A549 treated with ZK216348 at 1 μM for 4 hours (cell line): ENCODE measurements around the gene TBC1D24. TPM values are rescaled to one million over a fixed set of nuclear protein-coding genes. Genes with fewer than 3 reads are reported as not detected.

Source experiments
- total RNA-seq: library from RNA; stranded (reverse); fragments of 200-300 nt; extraction: Qiagen RNA extraction; gene quantifications from 5 replicates; pipeline ENCODE4 v1.2.3, GENCODE V29; 2022; ENCODE audit warnings: low read depth

Gene TBC1D24
- 5.1 to 8.9 TPM (median 8.5 TPM) in 5 replicates for total RNA-seq

DNA sequence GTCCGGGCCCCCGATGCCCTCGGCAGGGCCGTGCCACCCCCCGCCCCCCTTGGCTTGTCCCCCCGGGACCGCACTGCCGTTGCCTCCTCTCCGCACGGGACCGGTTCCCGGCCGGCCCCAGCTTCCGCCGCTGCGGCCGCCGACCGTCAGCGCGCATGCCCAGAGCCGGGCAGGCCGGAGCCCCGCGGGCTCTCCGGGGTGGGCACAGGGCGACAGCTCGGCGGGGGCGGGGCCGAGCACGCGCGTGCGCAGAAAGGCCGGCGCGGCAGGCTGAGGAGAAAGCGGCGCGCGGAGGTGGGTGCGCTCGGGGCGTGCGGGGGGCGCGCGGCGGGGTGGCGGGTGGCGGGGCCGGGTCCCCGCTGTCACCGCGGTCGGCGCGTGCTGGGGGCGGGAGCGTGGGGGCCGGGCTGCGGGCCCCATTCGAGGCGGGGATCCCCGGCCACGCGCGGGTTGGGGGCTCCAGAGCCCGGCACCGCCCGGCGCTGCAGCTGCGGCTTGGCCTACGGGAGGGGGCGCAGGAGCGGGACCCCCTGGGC is at the start of gene TBC1D24:
TSS of gene TBC1D24 (plus strand) at position 251 of the 536 bp plus-strand sequence. CDS start 21,022 bp downstream, outside the sequence.

DNA sequence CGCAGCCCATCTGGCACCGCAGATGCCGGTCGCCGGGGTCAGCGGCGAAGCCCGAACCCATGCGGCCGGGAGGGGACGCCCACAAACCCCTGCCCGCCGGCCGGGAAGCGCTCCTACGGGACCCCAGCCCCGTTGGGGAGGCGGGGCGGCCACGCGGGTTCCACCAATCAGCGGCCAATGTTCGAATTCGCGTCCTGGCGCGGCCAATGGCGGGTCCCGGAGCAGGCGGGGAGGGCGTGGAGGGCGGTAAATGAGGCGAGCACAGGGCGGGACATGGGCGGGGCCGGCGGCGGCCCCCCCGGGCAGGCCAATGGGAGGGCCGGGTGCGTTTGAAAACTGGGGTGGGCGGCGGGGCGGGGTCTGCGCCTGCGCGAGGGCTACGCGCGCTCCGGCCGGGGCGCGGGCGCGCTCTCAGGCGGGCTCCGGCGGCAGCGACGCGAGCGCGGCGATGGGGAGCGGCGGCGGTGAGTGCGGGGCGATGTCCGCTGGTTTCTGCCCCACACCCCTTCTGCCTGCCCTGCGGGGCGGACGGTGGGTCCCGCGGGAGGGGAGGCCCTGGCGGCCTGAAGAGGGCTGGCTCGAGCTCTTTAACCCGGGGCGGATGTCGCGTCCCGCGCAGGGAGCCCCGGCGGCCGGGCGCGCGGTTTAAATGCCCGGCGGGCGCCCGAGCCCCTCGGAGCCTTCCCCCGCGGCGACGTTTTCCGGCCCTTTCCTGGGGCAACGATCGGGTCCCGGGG is 45.7 kb upstream of the TBC1D24 start, which contains the start of gene CCNF:
TSS of gene CCNF (plus strand) at position 414 of the 737 bp plus-strand sequence. CDS start at position 449, 35 bp downstream.

DNA sequence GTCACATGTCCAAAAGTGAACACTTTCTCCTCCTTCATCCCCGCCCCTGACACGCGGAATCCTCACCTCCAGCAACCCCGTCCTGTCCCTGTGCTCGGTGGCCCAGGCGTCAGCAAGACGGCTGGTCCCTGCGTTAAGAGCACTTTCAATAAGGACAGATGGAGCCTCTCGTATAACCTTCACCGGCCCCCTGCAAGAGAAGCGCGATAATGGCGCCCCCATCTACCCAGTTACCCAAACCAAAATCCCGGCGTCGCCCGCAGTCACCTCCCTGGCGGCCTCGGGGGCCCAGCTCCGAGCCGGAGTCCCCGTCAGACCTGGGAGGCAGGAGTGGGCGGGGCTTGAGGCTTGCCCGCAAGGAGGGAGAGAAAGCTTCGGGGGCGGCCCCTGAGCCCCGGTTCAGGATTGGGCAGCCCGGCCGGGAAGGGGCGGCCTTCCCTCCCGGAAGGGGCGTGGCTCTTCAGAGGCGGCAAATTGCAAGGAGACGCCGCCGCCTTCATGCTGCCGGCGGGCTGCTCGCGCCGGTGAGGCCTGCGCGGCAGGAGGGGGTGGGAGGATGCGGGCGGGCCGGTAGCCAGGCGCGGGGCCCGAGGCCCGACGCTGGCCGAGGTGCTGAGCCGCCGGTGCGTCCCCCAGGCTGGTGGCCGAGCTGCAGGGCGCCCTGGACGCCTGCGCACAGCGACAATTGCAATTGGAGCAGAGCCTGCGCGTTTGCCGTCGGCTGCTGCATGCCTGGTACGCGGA is 15.1 kb upstream of the TBC1D24 start, which contains the start of gene TEDC2:
TSS of gene TEDC2 (plus strand) at position 463 of the 744 bp plus-strand sequence. CDS start at position 499, 36 bp downstream.

DNA sequence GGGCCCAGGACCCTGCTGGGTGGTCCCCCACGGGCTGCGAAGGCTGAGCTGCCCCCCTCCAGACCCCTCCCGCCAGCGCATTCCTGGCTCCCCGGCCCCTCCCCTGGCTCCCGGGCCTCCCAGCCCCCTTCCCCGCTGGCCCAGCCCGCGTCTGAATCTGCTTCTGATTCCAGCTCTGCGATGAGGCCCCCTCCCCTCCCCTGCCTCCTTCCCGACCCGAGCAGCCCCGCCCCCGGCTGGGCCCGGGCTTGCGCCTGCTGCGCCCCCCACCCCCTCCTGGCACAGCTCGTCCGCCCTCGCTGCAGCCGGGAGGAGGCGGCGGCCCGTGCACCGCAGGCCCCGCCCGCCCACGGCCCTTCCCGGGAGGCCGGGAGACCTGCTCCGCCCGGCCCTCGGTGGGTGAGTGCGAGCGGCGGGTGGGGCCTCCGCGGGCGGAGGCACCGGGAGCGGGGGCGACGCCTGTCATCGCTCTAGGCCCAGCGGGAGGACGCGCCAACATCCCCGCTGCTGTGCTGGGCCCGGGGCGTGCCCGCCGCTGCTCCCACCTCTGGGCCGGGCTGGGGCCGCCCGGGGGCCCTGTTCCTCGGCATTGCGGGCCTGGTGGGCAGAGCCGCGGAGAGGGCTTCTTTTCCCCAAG is 3.8 kb upstream of the TBC1D24 start, which contains the start of gene NTN3:
TSS of gene NTN3 (plus strand) at position 282 of the 637 bp plus-strand sequence. CDS start 405 bp downstream, outside the sequence.

DNA sequence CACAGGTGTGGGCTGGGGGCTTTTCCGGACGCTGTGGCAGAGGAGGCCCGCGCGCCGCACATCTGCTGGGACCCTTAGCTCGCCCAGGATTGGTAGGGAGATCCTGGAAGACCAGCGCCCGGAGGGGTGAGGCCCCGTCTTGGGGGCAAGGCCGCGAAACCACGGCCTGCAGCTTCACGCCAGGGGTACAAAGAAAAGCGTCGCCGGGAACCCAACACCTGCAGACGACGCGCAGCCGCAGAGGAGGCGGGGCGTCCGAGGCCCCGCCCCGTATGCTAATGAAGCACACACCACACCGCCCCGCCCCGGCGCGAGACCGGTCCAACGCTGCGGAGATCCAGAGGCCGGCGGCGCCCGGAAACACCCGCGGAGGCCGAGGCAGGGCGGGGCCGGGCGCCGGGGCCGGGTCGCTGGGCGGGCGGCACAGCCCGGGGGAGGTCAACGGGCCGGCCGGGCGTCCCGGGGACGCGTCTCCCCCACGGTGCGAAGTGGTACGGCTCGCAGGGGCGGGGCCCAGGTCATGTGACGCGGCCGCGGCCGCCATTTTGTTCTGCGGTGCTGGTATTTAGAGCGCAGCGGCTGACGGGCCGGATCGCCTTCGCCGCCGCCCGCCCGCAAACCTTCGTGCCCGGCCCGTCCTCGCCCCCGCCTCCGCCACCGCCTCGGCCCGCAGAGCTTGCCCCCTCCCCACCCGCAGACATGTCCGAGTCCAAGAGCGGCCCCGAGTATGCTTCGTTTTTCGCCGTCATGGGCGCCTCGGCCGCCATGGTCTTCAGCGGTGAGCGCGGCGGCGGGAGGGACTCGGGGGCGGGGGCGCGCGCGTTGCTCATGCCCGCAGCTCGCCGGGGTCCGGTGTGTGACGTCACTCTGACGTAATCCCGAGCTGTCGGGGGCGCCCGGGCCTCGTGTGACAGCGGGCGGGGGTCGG is 38.7 kb downstream of the TBC1D24 start, which contains the start of gene ATP6V0C:
TSS of gene ATP6V0C (plus strand) at position 548 of the 928 bp plus-strand sequence. CDS start at position 700, 152 bp downstream.

DNA sequence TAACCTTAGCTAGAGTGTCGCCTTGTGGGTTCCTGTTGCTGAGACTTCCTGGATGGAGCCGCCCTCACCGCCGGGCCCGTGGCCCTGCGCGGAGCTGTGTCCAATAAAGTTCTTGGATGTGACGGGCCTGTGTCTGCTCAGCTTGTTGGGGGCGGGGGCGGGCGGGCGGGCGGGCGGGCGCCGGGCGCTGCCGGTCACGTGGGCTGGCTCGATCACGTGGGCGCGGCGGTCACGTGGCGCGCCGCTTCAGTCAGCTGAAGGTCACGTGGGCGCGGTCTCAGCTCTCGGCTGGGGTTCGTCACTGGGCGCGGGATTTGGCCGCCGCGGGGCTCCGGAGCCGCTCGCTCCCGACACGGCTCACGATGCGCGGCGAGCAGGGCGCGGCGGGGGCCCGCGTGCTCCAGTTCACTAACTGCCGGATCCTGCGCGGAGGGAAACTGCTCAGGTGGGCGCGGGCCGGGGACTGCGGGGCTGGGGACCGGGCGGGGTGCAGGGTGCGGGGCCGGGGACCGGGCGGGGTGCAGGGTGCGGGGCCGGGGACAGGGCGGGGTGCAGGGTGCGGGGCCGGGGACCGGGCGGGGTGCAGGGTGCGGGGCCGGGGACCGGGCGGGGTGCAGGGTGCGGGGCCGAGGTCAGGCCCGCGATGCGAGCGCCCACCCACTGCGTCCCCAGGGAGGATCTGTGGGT is 45.3 kb downstream of the TBC1D24 start, which contains the start of gene AMDHD2:
TSS of gene AMDHD2 (plus strand) at position 275 of the 687 bp plus-strand sequence. CDS start at position 363, 88 bp downstream.

DNA sequence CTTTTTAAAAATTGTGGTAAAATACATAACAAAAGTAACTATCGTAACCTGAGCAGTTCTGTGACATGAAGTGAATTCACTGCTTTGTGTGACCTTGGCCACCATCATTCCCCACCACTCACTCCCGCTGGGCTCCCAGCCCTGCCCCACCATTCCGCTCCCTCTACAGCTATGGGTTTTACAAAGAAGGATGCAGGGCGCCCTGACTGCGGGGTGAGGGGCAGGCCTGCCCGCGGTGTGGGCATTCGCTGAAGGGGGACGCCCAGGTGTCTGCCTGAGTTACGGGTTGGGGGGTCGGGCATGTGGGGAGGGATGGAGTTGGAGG is 56.4 kb downstream of the TBC1D24 start, which contains the start of gene CEMP1:
TSS of gene CEMP1 (minus strand) at position 38 of the 325 bp plus-strand sequence. CDS start 335 bp downstream, outside the sequence.

DNA sequence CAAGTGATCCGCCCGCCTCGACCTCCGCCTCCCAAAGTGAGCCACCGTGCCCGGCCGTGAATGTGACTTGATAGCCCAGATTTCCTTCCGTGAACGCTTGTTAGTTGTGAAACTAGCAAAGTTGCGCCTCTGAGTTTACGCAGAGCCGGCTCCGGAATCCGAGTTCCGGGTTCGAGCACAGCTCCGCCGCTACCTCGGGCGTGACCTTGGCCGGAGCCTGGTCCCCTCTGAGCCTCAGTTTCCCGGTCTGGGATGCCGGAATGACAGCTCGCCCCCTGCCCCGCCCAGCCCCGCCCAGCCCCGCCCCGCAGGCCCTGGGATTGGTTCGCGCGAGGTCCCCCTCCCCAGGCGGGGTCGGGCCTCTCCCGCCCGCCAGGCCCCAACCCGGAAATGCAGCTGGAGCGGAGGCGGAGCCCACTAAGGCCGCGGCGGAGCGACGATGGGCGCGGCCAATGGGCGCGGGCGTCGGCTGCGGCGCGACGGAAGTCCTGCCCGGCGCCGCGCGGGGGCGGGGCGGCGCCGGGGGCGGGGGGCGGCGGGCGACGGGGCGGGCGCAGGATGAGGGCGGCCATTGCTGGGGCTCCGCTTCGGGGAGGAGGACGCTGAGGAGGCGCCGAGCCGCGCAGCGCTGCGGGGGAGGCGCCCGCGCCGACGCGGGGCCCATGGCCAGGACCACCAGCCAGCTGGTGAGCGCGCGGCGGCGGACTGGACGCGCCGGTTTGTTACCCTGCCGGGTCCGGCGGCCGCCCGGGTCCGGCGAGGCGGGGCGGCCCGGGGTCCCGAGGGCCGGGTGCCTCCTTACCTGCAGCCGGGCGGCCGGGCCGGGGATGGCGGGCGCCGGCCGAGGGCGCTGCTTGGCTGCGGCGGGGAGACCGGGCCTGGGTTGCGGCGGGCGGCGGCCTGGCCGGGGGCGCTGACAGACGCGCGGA is 62.8 kb downstream of the TBC1D24 start, which contains the start of gene PDPK1:
TSS of gene PDPK1 (plus strand) at position 571 of the 929 bp plus-strand sequence. CDS start at position 663, 92 bp downstream.

Other genes starting within 250 kb of the TBC1D24 start
- gene DNASE1L2, start 238.7 kb upstream of the TBC1D24 start, total RNA-seq: 0.75 to 2.1 TPM (median 1.6 TPM) in 5 replicates
- gene ECI1, start 223.5 kb upstream of the TBC1D24 start, total RNA-seq: 41.0 to 92.8 TPM (median 86.3 TPM) in 5 replicates
- gene RNPS1, start 207.0 kb upstream of the TBC1D24 start, total RNA-seq: 254 to 289 TPM (median 260 TPM) in 5 replicates
- 13.8 to 23.1 TPM (median 19.7 TPM) in 5 replicates for gene ABCA3, start 134.4 kb upstream of the TBC1D24 start, total RNA-seq
- gene CCNF, start 45.7 kb upstream of the TBC1D24 start, total RNA-seq: 16.8 to 24.3 TPM (median 23.8 TPM) in 5 replicates
- 12.6 to 24.4 TPM (median 21.2 TPM) in 5 replicates for gene TEDC2, start 15.0 kb upstream of the TBC1D24 start, total RNA-seq
- 0.12 TPM in 1 of 5 replicates, not detected in the others for gene NTN3, start 3.8 kb upstream of the TBC1D24 start, total RNA-seq
- gene ATP6V0C, start 38.8 kb downstream of the TBC1D24 start, total RNA-seq: 125 to 283 TPM (median 245 TPM) in 5 replicates
- gene AMDHD2, start 45.2 kb downstream of the TBC1D24 start, total RNA-seq: 10.2 to 28.8 TPM (median 27.7 TPM) in 5 replicates
- not detected in 5 replicates for gene CEMP1, start 56.3 kb downstream of the TBC1D24 start, total RNA-seq
- 22.0 to 25.6 TPM (median 22.4 TPM) in 5 replicates for gene PDPK1, start 62.9 kb downstream of the TBC1D24 start, total RNA-seq
- 31.5 to 44.6 TPM (median 42.6 TPM) in 5 replicates for gene KCTD5, start 207.4 kb downstream of the TBC1D24 start, total RNA-seq
- 1.0 to 2.2 TPM (median 1.8 TPM) in 5 replicates for gene PRSS27, start 245.1 kb downstream of the TBC1D24 start, total RNA-seq